Neuronal stem cell (in vitro differentiated cells): Measurements from ENCODE around the gene MEF2A.

ENCODE experiments used
- DNase-seq: peaks from one replicate; pipeline ENCODE4 v3.0.0-alpha.2; 2013; ENCODE audit warnings: low spot score
- H2AFZ ChIP-seq: one replicate; pipeline ENCODE4 v1.6.1; 2013; ENCODE audit warnings: mild to moderate bottlenecking, low read length, inconsistent platforms
- H2AK5ac ChIP-seq: 2 replicates; pipeline ENCODE4 v1.6.1; 2013; ENCODE audit warnings: low read depth, mild to moderate bottlenecking, inconsistent platforms, low read length, moderate library complexity, mixed read lengths
- H2BK120ac ChIP-seq: 2 replicates; pipeline ENCODE4 v1.6.1; 2013; ENCODE audit warnings: low read depth, mild to moderate bottlenecking, inconsistent platforms, low read length, moderate library complexity, mixed read lengths
- H2BK12ac ChIP-seq: one replicate; pipeline ENCODE4 v1.6.1; 2013; ENCODE audit warnings: low read length, inconsistent platforms
- H2BK15ac ChIP-seq: 2 replicates; pipeline ENCODE4 v1.6.1; 2013; ENCODE audit warnings: mild to moderate bottlenecking, low read length, inconsistent platforms, mixed read lengths
- H2BK5ac ChIP-seq: one replicate; pipeline ENCODE4 v1.6.1; 2013; ENCODE audit warnings: inconsistent platforms, mild to moderate bottlenecking, low read length, moderate library complexity
- H3K14ac ChIP-seq: one replicate; pipeline ENCODE4 v1.6.1; 2013; ENCODE audit warnings: low read length, inconsistent platforms
- H3K18ac ChIP-seq: 2 replicates; pipeline ENCODE4 v1.6.1; 2013; ENCODE audit warnings: low read length, inconsistent platforms
- H3K23ac ChIP-seq: 2 replicates; pipeline ENCODE4 v1.6.1; 2013; ENCODE audit warnings: low read depth, mild to moderate bottlenecking, mixed read lengths, low read length, inconsistent platforms; ENCODE audit not compliant: poor library complexity
- H3K27ac ChIP-seq: replicated peaks from 3 replicates; pipeline ENCODE4 v1.5.1; 2013; ENCODE audit warnings: low read length, inconsistent platforms
- H3K27me3 ChIP-seq, 3 experiments: 2 replicates each; pipeline ENCODE4 v1.6.1; 2013; ENCODE audit warnings: low read length in 3 of 3, mild to moderate bottlenecking in 2 of 3, inconsistent platforms in 1 of 3, low read depth in 1 of 3, mixed read lengths in 1 of 3, moderate library complexity in 1 of 3; ENCODE audit not compliant: control insufficient read depth in 3 of 3, insufficient read depth in 3 of 3
- H3K36me3 ChIP-seq, 2 donors: replicated peaks in 1 of 2; 2 replicates each; pipeline ENCODE4 v1.6.1; 2013; ENCODE audit warnings: low read length in 2 of 2; ENCODE audit not compliant: control insufficient read depth in 2 of 2, insufficient read depth in 2 of 2
- H3K4ac ChIP-seq: 2 replicates; pipeline ENCODE4 v1.6.1; 2013; ENCODE audit warnings: inconsistent platforms, mild to moderate bottlenecking, low read length, moderate library complexity
- H3K4me1 ChIP-seq, 2 donors: 1 replicate in 1 of 2; 2 replicates in 1 of 2; pipeline ENCODE4 v1.6.1; 2013; ENCODE audit warnings: low read length in 2 of 2, low read depth in 1 of 2; ENCODE audit not compliant: control insufficient read depth in 2 of 2, insufficient read depth in 1 of 2
- H3K4me2 ChIP-seq: one replicate; pipeline ENCODE4 v1.6.1; 2013; ENCODE audit warnings: mild to moderate bottlenecking, low read length, inconsistent platforms; ENCODE audit not compliant: insufficient read depth, poor library complexity, severe bottlenecking
- H3K4me3 ChIP-seq, 2 donors: 2 replicates each; pipeline ENCODE4 v1.5.1; 2013; ENCODE audit warnings: low read length in 2 of 2, mild to moderate bottlenecking in 2 of 2, inconsistent platforms in 1 of 2, moderate library complexity in 1 of 2
- H3K79me1 ChIP-seq: one replicate; pipeline ENCODE4 v1.6.1; 2013; ENCODE audit warnings: low read depth, mild to moderate bottlenecking, inconsistent platforms, low read length, moderate library complexity
- H3K9ac ChIP-seq: one replicate; pipeline ENCODE4 v1.6.1; 2013; ENCODE audit warnings: mild to moderate bottlenecking, low read depth, low read length, inconsistent platforms; ENCODE audit not compliant: poor library complexity
- H3K9me3 ChIP-seq, 2 donors: replicated peaks in 1 of 2; 2 replicates each; pipeline versions ENCODE3 to v1.6.1; 2013; ENCODE audit warnings: low read length in 2 of 2, mild to moderate bottlenecking in 2 of 2, inconsistent platforms in 1 of 2, low read depth in 1 of 2, mixed read lengths in 1 of 2, moderate library complexity in 1 of 2; ENCODE audit not compliant: control insufficient read depth in 2 of 2, insufficient read depth in 1 of 2
- H4K8ac ChIP-seq: one replicate; pipeline ENCODE4 v1.6.1; 2013; ENCODE audit warnings: low read depth, mild to moderate bottlenecking, inconsistent platforms, low read length, moderate library complexity
- H4K91ac ChIP-seq: one replicate; pipeline ENCODE4 v1.6.1; 2013; ENCODE audit warnings: low read length, low read depth, mild to moderate bottlenecking, inconsistent platforms; ENCODE audit not compliant: poor library complexity
- WGBS, 2 donors: extraction: QIAGEN DNeasy Blood & Tissue Kit; methylation state at CpG; one replicate each; pipeline ENCODE4 v1.1.7; 2013; ENCODE audit warnings: missing lambda C conversion rate in 2 of 2, mixed read lengths in 1 of 2; ENCODE audit not compliant: insufficient read length in 2 of 2, insufficient replicate concordance in 1 of 2; ENCODE audit errors: extremely low coverage in 2 of 2; 5-methylcytosine and 5-hydroxymethylcytosine counted together

MEF2A gene

DNA sequence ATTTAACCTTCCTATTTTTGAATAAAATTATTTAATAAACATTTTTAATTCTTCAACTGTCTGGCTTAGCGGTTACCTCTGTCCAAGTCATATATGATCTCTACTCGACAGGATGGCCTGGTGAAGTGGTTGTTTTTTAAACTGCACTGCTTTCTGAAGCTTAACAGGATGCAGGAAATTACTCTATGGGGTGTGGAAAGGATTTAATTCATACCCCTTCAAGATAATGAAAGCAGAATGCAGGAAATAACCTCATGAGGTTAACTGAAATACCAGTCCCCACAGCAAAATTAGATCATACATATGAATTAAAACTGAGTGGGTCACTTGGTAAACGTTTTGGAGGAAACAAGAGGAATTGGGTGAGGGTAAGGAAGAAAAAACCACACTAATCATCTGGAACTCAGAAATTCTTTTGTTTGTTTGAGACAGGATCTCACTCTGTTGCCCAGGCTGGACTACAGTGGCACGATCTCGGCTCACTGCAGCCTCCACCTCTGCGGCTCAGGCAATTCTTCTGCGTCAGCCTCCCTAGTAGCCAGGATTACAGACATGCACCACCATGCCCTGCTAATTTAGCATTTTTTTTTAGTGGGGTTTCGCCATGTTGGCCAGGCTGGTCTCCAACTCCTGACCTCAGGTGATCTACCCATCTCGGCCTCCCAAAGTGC, 117.4 kb downstream of the MEF2A start:
- Histone ChIP-seq H3K4ac (no peak overlapping the region), H3K14ac (no peak overlapping the region), H3K18ac (no peak overlapping the region), H3K27ac (no peak overlapping the region), H3K36me3 (peaks cover 6 to 61% of the 10 kb centered on the region in 2 donors), H2AFZ (no peak overlapping the region), H2BK15ac (no peak overlapping the region), H4K8ac (no peak overlapping the region), H3K4me2 (no peak overlapping the region), H3K9ac (no peak overlapping the region), H3K4me1 (no peaks in the 10 kb centered on the region), H2BK12ac (no peak overlapping the region), H3K9me3 (peaks cover 0 to 19% of the 10 kb centered on the region in 2 donors), H2BK120ac (no peak overlapping the region), H4K91ac (no peak overlapping the region), H2AK5ac (no peak overlapping the region), H2BK5ac (no peak overlapping the region), H3K79me1 (peaks cover 2% of the 10 kb centered on the region), H3K27me3 (no peaks in the 10 kb centered on the region), H3K4me3 (no peak overlapping the region), H3K23ac (no peak overlapping the region)
- DNase-seq, result no peak
- WGBS, 2 donors, result no CpG with 5 or more reads among the region's 9 CpGs

DNA sequence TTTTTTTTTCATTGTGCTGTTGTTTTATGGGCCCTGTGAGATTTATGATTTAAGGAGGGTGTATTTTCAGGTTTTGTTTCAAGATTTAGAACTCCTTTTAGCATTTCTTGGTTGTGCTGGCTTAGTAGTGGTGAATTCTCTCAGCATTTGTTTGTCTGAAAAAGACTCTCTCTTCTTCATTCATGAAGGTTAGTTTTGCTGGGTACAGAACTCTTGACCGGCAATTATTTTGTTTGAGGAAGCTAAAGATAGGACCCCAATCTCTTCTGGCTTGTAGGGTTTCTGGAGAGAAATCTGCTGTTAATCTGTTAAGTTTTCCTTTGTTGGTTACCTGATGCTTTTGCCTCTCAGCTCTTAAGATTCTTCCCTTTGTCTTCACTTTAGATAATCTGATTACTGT, 120.5 kb downstream of the MEF2A start:
- Histone ChIP-seq H3K4me3 (no peak overlapping the region), H3K79me1 (peaks cover 2% of the 10 kb centered on the region)

DNA sequence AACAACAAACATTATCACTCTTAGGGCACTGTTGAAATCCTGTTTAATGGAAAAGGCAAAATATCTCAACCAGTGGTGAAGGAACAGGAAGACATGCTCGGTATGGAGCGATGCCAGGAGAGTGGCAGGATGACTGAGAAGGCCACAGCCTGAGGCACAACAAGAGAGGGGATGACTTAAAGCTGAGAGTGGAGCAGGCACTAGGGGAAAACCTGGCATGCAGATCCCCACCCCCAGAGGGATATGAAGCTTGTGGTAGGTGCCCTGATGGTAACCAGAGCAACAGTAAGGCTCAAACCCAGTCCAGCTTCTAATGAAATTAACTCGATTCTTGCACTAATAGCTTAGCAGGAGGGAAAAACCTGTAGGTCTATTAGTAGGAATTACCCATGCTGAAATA, 127.0 kb downstream of the MEF2A start:
- H3K36me3 ChIP-seq, result peaks cover 11 to 94% of the 10 kb centered on the region in 2 donors
- no peaks in the 10 kb centered on the region for H3K79me1 ChIP-seq
- H3K4me1 ChIP-seq, result no peaks in the 10 kb centered on the region
- H3K4me2 ChIP-seq, result no peak overlapping the region
- H4K8ac ChIP-seq, result no peak overlapping the region
- H3K23ac ChIP-seq, result no peak overlapping the region
- no peak overlapping the region for H3K14ac ChIP-seq
- DNase-seq, result no peak
- H3K9ac ChIP-seq, result peak overlapping the region; percentile 63
- no peak overlapping the region for H2AK5ac ChIP-seq
- no peaks in the 10 kb centered on the region for H3K9me3 ChIP-seq
- WGBS, 2 donors, result no CpG with 5 or more reads among the region's 3 CpGs
- H2BK120ac ChIP-seq, result no peak overlapping the region
- H3K27me3 ChIP-seq, result no peaks in the 10 kb centered on the region
- no peak overlapping the region for H3K27ac ChIP-seq
- no peak overlapping the region for H4K91ac ChIP-seq
- H2AFZ ChIP-seq, result no peak overlapping the region
- no peak overlapping the region for H2BK15ac ChIP-seq
- H3K4ac ChIP-seq, result no peak overlapping the region
- H3K4me3 ChIP-seq, result no peak overlapping the region
- H2BK5ac ChIP-seq, result no peak overlapping the region
- no peak overlapping the region for H3K18ac ChIP-seq
- H2BK12ac ChIP-seq, result no peak overlapping the region

More for the DNA sequence above, 120.5 kb downstream of the MEF2A start:
- WGBS, 2 donors, result no CpG with 5 or more reads among the region's 1 CpG
- Histone ChIP-seq H3K27me3 (no peaks in the 10 kb centered on the region), H2BK5ac (no peak overlapping the region), H3K4me1 (no peaks in the 10 kb centered on the region), H3K14ac (no peak overlapping the region), H3K9ac (no peak overlapping the region), H3K4ac (no peak overlapping the region), H2AFZ (no peak overlapping the region), H3K23ac (no peak overlapping the region), H3K36me3 (peaks cover 7 to 59% of the 10 kb centered on the region in 2 donors), H2BK120ac (no peak overlapping the region), H4K91ac (no peak overlapping the region), H3K4me2 (no peak overlapping the region), H2BK12ac (no peak overlapping the region), H3K9me3 (peaks cover 0 to 19% of the 10 kb centered on the region in 2 donors), H3K18ac (no peak overlapping the region), H4K8ac (no peak overlapping the region), H2BK15ac (no peak overlapping the region), H3K27ac (no peak overlapping the region), H2AK5ac (no peak overlapping the region)
- no peak for DNase-seq

DNA sequence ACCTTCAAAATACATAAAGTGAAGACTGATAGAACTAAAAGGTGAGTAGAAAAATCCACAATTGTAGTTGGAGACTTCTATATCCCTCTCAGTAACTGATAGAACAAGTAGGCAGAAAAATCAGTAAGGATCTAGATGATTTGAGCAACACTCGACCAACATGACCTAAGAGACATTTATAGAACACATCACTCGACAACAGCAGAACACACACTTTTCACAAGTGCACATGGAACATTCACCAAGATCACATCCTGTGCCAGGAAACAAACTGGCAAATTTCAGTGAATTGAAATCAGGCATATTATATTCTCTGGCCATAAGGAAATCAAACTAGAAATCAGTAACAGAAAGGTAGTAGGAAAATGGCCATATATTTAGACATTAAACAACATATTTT, 130.3 kb downstream of the MEF2A start:
- no peak overlapping the region for H3K9ac ChIP-seq
- no peak overlapping the region for H3K4me3 ChIP-seq
- H3K27ac ChIP-seq, result no peak overlapping the region
- no peak overlapping the region for H2BK5ac ChIP-seq
- H2AFZ ChIP-seq, result no peak overlapping the region
- peaks cover 6 to 71% of the 10 kb centered on the region in 2 donors for H3K36me3 ChIP-seq
- no peaks in the 10 kb centered on the region for H3K27me3 ChIP-seq
- H2BK15ac ChIP-seq, result no peak overlapping the region
- H2BK120ac ChIP-seq, result no peak overlapping the region
- no peak overlapping the region for H4K8ac ChIP-seq
- no peak overlapping the region for H2BK12ac ChIP-seq
- WGBS, 2 donors, result no CpG with 5 or more reads among the region's 2 CpGs
- no peak for DNase-seq
- no peaks in the 10 kb centered on the region for H3K9me3 ChIP-seq
- H3K4me2 ChIP-seq, result no peak overlapping the region
- no peak overlapping the region for H3K4ac ChIP-seq
- H3K4me1 ChIP-seq, result no peaks in the 10 kb centered on the region
- H3K23ac ChIP-seq, result no peak overlapping the region
- H4K91ac ChIP-seq, result no peak overlapping the region
- no peaks in the 10 kb centered on the region for H3K79me1 ChIP-seq
- H3K14ac ChIP-seq, result no peak overlapping the region
- H2AK5ac ChIP-seq, result no peak overlapping the region
- H3K18ac ChIP-seq, result no peak overlapping the region
